ENCODE data around the gene TTC21B.
"Not testable (repeated sequence)": the region's sequence is repeated elsewhere in the genome, so short reads cannot be mapped to it uniquely, and the experiment has no call there.

TTC21B gene

DNA sequence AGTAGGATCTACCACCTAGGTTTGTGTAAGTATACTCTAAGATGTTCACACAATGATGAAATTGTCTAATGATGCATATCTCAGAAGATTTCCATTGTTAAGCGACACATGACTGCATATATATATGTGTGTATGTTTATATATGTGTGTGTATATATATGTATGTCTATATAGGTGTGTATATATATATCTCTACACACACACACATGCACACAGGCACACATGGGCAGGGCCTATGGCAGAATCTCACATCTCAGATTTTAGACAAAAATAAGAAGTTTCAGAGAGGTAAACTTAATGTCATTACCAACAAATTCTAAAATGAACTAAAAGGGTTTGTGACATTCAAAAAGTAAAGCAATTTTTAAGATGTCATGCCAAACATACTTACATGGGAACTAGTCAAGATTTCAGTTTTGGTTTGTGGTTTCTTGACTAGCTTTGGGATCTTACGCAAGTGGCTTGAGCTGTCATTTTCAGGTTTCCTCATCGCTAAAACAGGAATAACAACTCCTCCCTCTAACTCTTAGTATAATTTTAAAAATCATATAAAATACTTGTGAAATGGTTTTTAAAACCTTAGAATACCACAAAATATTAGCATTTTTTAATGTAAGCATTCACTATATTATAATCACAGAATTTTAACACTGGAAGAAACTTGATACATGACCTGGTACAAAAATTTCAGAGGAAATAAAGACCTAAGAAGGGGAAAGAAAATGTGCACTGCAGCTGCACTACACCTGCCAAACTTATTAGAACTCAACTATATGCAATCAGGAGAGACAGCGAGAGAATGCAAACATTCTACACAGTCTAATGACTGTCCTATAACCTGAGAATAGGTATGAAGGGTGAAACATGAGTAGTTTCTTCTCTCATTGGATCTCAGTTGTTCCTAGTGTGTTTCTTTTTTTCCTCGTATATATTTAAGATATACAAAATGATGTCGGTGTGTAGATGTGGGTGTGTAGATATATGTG, 75.7 kb downstream of the TTC21B start:
- peak; percentile 44 to 49 for ATAC-seq

DNA sequence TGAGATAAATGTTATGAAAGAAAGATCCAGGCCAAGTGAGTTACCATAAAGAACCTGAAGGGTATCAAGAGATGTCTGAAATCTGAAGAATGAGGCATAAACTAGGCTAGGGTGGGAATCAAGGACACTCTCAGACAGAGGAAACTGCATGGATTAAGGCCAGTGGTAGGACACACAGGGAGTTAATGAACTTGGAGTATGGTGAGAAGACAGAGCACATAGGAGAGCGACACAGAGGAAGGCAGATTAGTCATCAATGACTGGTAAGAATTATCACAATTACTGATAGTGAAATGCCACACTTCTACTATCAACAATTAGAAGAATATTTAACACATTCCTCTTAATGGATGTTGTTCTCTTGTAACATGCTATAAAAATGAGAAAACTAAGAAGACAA, 76.9 kb downstream of the TTC21B start:
- ATAC-seq, result peak; percentile 59 to 64

DNA sequence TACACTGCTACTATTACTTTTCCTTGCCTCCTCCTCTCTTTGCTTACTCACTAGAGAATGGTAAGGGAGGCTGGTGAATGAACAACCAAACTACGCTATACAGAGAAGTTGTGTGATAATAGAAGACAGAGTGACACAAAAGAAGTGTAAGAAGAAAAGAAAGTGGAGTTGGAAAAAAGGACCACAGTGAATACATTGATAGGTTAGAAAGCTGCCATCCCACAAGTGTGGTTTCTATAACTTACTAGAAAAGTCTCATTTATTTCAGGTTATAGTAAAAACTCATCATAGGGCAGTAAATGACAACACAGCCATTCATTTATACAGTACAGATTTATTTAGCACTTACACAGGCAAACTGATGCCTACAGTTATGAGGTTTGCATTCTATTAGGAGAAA, 77.3 kb downstream of the TTC21B start:
- peak; percentile 33 to 34 for ATAC-seq

DNA sequence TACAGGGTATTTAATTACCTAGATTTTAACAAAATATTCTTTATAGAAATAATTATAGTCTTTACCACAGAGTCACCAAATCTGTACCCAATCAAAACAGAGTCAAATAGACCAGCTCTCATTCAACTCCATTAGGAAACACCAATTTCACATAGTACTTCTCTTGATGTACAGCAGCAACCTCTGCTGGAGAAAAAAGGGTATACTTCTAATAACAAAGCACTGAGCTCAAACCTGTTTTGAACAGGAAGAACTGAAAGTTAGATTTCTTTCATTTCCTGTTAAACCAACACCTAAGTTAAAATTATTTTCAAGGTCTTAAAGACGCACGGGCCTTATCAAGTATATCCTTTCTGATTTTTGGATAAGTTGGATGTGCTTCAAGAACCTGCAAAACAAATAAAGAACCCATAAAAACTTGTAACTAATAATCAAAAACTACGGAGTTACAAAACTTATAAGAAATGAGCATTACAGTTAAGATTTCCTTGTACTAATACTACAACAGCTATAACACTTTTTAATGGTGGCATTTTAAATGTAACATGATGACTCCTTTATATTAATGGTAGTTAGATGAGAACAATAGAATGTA, 79.0 kb downstream of the TTC21B start:
- ATAC-seq, result peak; percentile 49 to 61

DNA sequence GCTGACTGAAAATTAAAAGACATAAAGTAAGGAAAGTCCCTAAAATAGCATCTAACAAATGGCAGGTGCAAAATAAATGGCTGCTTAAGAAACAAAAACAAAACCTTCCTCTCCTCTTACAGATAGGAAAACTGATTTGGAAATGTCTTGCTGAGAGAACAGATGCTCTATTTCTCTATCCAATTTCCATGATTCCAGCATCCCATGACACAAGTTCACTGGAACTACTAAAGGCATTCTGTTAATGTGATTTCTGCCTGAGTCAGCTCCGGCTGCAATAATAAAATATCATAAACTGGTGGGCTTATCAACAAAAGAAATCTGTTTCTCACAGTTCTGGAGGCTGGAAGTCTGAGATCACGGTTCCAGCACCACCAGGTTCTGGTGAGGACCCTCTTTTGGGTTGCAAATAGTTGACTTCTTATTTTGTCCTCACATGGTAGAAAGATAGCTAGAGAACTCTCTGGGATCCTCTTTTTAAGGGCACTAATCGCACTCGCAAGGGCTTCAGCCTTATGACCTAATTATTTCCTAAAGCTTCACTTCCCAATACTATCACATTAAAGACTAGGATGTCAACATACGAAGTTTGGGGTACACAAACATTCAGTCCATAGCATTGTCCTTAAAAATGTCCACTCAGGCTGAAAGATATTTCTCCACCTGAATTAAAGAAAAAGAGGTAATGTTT, 81.3 kb downstream of the TTC21B start:
- ATAC-seq, result no peak

DNA sequence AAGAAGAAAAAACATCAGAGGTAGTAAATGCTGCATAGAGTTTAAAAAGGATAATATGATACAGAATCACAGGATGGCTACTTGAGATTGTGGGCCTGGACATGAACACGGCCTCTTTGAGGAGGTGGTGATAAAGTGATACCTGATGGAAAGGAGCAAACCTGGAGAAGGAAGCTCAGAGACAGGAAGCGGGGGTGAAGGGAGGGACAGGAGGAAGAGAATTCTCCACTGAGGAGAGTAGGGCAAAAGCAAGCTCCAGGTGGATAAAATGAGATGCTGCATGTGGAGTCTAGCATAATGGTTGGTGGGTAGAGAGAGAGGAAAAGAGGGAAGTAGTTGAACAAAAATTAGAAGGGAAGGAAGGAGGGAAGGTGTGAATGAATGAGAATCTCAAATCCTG, 82.6 kb downstream of the TTC21B start:
- no peak for ATAC-seq

DNA sequence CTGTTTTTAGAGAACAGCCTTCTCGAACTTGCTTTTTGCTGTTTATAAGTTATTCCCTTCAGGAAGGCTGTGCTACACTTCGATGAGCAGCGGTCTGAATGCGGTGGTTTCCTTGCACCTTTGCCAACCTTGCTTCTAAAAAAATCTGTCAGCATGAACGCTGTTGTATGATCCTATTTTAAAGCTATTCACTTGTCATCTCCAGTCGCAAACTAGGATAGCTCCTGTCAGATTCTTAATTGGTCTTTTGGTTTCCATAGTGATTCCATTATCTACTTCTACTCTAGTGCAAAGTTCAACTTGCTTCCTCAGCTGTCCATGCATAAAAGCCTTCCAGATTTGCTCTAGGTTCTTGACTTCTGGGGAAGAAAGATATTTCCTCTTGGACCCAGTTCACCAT, 83.2 kb downstream of the TTC21B start:
- no peak for ATAC-seq

DNA sequence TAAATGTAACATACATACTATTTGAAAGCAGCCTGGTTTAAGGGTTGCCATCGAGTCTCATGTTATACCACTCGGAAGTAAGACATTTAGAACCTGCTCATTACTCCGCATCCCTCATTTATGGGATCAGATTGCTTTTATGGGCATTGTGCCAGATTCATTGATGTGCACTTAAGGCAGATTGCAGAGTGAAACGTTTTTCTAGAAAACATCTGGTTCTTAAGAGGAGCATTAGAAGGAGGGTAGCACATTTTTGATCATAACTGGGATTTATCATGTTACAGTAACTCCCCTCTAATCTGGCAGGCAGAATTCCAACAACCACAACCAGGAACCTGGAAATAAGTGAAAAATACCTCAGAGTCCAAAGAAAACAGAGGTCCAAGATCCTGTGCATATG, 85.4 kb downstream of the TTC21B start:
- ATAC-seq, result no peak

DNA sequence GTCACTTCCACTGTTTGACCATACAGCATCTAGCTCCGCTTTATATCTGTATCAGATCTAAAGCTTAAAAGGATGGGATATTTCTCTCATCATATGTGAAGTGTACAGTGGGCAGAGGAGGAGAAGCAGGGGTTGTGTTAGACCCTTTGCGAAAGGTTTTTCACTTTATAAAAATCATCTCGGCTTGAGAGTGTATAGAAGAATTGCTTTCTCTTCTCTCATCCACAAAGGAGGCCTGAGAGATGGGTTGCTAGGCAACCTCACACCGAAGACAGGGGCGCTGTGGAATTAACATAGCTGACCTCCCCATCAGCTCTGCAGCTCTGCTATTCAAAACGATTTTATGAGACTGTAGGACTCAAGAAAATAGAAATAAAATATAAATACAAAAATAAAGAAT, 89.3 kb downstream of the TTC21B start:
- no peak for ATAC-seq

DNA sequence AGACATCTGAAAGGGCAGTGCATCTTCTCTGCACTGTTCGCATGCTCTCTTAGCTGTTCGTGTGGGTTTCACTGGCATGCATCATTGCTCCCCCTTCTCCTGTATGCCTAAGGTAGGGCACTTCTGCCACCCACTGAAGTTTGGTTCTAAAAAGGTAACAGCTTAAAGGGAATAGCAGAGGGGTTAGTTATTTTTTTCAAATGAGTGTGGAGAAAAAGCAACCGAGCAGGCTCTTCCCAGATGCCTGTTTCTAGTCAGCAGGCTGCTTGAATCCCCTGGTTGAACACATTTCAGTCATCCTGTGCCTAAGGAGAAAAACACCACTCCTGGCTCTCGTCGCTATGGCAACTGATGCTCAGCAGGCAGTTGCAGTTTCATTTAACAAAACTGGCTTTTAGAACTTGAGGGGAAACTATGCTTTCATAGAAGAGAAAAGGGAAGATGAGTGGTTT, 89.7 kb downstream of the TTC21B start:
- no peak for ATAC-seq

DNA sequence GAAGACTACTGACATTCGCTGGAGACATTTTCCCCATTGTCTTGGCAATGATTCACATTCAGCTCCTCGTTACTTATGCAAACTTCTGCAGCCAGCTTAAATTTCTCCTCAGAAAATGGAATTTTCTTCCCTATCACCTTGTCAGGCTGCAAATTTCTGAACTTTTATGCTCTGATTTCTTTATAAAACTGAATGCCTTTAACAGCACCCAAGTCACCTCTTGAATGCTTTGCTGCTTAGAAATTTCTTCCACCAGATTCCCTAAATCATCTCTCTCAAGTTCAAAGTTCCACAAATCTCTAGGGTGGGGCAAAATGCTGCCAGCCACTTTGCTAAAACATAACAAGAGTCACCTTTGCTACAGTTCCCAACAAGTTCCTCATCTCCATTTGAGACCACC, 92.5 kb downstream of the TTC21B start:
- not testable (repeated sequence) for ATAC-seq

DNA sequence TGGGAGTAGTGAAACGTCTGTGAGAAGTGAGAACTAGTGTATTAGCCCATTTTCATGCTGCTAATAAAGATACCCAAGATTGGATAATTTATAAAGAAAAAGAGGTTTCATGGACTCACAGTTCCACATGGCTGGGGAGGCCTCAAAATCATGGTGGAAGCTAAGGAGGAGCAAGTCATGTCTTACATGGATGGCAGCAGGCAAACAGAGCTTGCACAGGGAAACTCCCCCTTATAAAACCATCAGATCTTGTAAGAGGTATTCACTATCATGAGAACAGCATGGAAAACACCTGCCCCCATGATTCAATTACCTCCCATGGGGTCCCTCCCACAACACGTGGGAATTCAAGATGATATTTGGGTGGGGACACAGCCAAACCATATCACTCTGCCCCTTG, 93.9 kb downstream of the TTC21B start:
- ATAC-seq, result not testable (repeated sequence)

DNA sequence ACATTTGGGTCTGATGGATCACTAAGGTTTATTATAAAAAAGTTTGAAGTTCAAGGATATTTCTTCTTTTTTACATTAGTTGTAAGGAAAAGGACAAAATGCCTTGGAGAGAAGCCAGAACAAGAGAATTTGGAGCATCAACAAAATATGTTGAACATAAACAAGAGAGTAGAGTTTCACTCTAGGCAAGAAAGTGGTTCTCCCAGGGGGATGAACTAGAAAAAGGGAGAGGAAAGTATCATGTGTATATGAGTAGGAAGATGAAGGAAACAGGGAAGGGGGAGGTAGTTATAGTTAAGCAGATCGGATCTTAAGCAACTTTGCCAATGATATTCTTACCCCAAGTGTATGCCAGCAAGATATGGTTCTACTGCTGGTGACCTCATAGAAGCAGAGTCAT, 95.7 kb downstream of the TTC21B start:
- ATAC-seq, result no peak

DNA sequence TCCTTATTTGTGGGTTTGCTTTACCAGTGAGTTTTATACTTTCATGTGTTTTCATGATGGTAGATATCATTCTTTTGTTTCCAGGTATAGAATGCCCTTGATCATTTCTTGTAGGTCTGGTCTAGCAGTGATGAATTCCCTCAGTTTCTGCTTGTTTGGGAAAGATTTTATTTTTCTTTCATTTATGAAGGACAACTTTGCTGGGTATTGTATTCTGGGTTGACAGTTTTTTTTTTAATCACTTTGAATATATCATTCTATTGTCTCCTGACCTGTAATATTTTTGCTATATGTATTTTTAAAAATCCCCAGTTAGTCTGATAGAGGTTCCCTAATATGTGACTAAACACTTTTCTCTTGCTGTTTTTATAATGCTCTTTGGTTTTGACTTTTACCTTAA, 101.2 kb downstream of the TTC21B start:
- ATAC-seq, result no peak

DNA sequence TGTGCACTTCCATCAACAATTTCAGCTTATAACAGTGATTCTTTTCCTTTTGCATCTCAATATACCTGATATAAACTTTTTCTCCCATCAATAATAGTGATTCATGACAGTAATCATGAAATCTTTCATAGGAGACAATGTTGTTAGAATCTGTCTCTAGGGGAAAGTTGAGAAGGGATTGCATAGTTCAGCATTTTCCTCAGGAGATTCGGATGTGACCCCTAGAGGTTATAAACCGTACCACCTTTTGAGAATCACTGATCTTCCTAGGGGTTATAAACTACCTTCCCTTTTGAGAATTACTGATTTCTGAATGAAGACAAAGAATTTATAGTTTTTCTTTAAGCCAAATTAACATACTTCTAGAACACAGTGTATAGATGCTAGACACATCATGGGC, 106.6 kb downstream of the TTC21B start:
- ATAC-seq, result no peak

DNA sequence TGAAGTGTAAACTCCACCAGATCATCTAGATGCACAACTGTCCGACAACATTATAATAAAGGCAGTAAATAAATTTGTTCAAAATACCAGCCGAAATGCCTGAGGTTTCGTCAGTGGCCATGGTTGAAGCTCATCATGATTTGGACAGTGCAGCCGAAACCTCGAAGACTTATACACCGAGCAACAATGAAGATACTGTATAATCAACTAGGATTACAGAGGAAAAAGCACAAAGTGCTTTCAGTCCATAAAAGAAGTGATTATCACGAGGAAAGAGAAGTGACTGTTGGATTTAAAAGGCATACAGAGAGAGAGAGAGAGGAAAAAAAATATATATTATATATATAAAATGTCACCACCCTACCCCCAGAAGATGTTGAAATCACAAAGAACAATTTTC, 107.5 kb downstream of the TTC21B start:
- no peak for ATAC-seq

DNA sequence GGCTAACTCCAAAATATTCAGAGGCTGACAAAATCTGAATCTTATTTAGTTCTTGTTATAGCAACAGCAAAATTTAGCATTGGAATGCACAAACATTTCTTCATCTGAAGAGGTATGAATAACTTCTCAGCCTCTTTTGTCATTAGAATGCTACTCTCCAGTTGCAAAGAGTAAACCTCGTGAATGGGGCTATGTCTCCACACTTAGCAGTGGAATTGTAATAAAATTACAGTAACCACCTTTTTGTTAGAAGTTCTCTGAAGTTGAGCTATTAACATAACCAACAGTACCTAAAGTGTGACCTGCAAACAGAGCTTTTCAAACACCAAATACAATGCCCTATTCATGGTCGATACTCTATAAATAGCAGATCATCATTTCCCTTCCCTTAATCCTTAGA, 109.4 kb downstream of the TTC21B start:
- no peak for ATAC-seq

DNA sequence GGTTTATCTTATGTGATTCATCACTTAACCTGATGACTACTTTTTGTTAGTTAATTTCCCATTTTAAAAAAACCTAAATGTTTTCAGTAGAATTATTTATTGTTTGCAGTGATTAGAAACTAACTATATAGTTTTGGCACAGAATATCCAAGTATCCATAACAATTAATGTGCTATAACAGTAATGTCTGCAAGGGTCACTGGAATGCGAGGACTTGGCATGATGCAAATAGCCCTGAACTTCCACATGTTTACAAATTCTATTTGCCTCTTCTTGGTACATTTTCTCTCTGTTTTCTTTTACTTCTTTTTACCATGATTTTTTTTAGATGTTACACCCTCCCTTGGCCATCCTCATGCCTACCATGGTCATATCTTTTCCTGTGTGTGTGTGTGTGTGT, 110.2 kb downstream of the TTC21B start:
- ATAC-seq, result no peak

DNA sequence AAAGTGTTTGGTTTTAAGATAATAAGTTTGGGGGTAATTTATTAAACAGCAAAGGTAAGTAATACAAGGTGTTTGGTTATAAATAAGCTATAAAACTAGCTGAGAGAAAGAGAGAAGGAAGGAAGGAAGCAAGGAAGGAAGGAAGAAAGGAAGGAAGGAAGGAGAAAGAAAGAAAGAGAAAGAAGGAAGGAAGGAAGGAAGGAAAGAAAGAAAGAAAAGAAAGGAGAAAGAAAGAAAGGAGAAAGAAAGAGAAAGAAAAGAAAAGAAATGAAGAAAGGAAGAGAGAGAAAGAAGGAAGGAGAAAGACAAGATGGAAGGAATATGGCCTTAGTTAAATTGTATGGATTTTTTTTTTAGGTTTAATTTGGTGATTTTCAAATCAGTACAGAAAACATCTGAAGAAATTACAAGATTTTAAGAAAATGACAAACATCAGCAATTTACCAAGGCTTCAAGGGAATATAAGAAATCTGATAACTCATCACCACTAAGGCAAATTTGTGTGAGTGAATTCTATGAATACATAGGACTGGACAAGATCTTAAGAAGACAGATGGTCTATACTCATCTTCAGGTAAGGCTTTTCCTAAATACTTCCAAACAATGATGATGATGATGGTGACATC, 113.1 kb downstream of the TTC21B start:
- no peak for ATAC-seq

DNA sequence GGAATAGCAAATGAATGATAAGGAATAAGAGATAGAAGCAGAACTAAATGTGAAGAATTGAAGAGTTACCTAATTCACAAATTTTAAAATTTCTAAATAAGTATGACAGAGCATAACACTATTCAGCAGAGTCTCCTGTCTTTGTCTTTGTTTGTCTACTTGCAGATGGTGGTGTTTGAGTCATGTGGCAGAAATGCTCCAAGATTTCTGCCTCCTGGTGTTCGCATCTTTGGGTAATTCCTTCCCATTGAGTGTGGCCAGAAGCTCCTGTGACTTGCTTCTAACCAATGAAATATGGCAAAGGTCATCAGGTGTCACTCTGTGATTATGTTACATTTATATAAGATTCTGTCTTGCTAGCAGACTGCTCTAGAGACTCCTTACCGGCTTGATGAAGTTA, 114.0 kb downstream of the TTC21B start:
- no peak for ATAC-seq

DNA sequence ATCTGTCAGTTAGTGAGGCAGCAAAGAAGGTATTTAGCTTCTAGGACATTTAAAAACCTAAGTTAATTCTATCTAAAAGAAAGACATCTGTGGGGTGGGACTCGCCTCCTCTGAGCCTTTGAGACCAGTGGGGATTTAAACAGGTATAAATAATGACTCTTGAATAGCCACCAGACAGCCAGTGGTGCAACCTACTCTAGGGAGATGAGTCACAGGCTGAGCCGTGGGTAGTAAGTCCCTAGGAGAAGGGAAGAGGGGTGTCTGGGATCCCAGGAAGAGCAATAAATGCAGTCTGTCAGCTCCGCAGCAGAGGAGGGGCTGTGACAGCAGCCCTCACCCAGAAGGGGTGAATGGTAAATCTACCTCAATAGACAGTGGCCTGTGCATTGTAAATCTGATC, 116.5 kb downstream of the TTC21B start:
- ATAC-seq, result no peak

DNA sequence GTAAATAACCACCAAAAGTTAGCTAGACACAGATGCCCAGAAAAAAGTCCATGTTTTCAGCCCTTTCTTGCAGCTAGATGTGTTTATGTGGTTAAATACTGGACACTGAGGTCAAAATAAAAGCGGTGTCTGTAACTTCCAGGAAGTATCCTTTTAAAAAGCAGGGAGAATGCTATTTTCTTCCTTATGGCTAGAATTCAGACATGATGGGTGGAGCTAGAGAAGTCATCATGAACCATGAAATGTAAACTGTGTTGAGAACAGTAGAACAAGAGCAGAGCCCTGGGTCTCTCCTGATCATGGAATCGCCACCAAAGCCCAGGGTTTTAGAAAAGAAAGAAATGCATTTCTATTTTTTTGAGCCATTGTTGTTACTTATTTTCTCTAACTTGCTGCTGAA, 118.2 kb downstream of the TTC21B start:
- ATAC-seq, result no peak

DNA sequence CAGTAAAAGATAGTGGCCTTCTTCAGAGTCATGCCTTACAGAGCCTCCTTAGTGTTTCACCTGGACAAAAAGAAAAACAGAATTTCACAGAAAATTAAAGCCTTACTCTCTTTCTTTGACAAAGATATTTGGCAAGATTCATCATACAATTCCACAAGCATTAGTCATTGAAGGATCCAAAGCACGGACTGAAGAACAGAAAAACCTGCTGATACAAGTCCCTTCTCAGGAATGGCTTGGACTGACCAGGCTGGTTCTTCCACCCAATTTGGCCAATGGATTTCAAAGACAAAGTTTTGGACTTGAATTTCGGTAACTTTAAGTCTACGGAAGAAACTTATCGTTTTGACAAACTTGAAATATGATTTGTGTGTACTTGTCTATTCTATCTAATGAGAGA, 120.4 kb downstream of the TTC21B start:
- ATAC-seq, result no peak

Data from activated CD4-positive, CD25-positive, alpha-beta regulatory T cell treated with anti-CD3 and anti-CD28 coated beads, Interleukin-2, amount 50 U/mL, for 24 hours (primary cell).